ENCODE data around the gene EPB41L2.

Gene EPB41L2

GRCh38 chr6:131029626-131030297 lies 33.3 kb downstream of the EPB41L2 start:
- TF ChIP-seq EZH2phosphoT487 (IDR thresholded peaks at IDR 0.05; ENCODE audit: low read depth) = no peak
- TF ChIP-seq CTCF (IDR thresholded peaks at IDR 0.05; ENCODE audit: low read depth, low read length) = no peak

GRCh38 chr6:131027326-131027725 lies 35.7 kb downstream of the EPB41L2 start:
- no peaks in the 10 kb centered on the region for H3K79me2 ChIP-seq (ENCODE audit: low read length)
- H3K9me3 ChIP-seq (ENCODE audit: insufficient read depth, low read length) = no peaks in the 10 kb centered on the region

More at GRCh38 chr6:131029626-131030297, 33.3 kb downstream of the EPB41L2 start:
- Histone ChIP-seq H3K27ac (ENCODE audit: low read length) (no peak overlapping the region), H3K9ac (ENCODE audit: low read length) (no peak overlapping the region), H4K20me1 (ENCODE audit: insufficient read depth, low read length) (no peaks in the 10 kb centered on the region), H3K79me2 (ENCODE audit: low read length) (no peaks in the 10 kb centered on the region), H3K4me1 (ENCODE audit: low read length) (no peaks in the 10 kb centered on the region), H3K4me2 (ENCODE audit: low read length) (no peak overlapping the region), H2AFZ (ENCODE audit: low read depth, low read length) (no peak overlapping the region), H3K9me3 (ENCODE audit: insufficient read depth, low read length) (no peaks in the 10 kb centered on the region), H3K27me3 (ENCODE audit: low read depth, low read length) (no peaks in the 10 kb centered on the region), H3K4me3 (ENCODE audit: low read length) (no peak overlapping the region), H3K36me3 (replicated peaks; ENCODE audit: low read depth, low read length) (no peaks in the 10 kb centered on the region)

GRCh38 chr6:131026243-131026642 lies 36.8 kb downstream of the EPB41L2 start:
- Histone ChIP-seq H4K20me1 (ENCODE audit: insufficient read depth, low read length) (no peaks in the 10 kb centered on the region), H3K27me3 (ENCODE audit: low read depth, low read length) (no peaks in the 10 kb centered on the region), H2AFZ (ENCODE audit: low read depth, low read length) (no peak overlapping the region), H3K9me3 (ENCODE audit: insufficient read depth, low read length) (no peaks in the 10 kb centered on the region), H3K9ac (ENCODE audit: low read length) (no peak overlapping the region), H3K4me1 (ENCODE audit: low read length) (no peaks in the 10 kb centered on the region), H3K27ac (ENCODE audit: low read length) (no peak overlapping the region), H3K79me2 (ENCODE audit: low read length) (no peaks in the 10 kb centered on the region), H3K4me3 (ENCODE audit: low read length) (no peak overlapping the region), H3K36me3 (replicated peaks; ENCODE audit: low read depth, low read length) (no peaks in the 10 kb centered on the region), H3K4me2 (ENCODE audit: low read length) (no peak overlapping the region)
- TF ChIP-seq CTCF (IDR thresholded peaks at IDR 0.05; ENCODE audit: low read depth, low read length) (no peak), EZH2phosphoT487 (IDR thresholded peaks at IDR 0.05; ENCODE audit: low read depth) (no peak)

More at GRCh38 chr6:131027326-131027725, 35.7 kb downstream of the EPB41L2 start:
- Histone ChIP-seq H3K27me3 (ENCODE audit: low read depth, low read length) (no peaks in the 10 kb centered on the region), H3K9ac (ENCODE audit: low read length) (no peak overlapping the region), H3K4me2 (ENCODE audit: low read length) (no peak overlapping the region), H2AFZ (ENCODE audit: low read depth, low read length) (no peak overlapping the region), H3K36me3 (replicated peaks; ENCODE audit: low read depth, low read length) (no peaks in the 10 kb centered on the region), H3K4me3 (ENCODE audit: low read length) (no peak overlapping the region), H4K20me1 (ENCODE audit: insufficient read depth, low read length) (no peaks in the 10 kb centered on the region), H3K4me1 (ENCODE audit: low read length) (no peaks in the 10 kb centered on the region), H3K27ac (ENCODE audit: low read length) (no peak overlapping the region)
- TF ChIP-seq CTCF (IDR thresholded peaks at IDR 0.05; ENCODE audit: low read depth, low read length) = no peak
- TF ChIP-seq EZH2phosphoT487 (IDR thresholded peaks at IDR 0.05; ENCODE audit: low read depth) = no peak

GRCh38 chr6:131024565-131024964 lies 38.5 kb downstream of the EPB41L2 start:
- Histone ChIP-seq H3K36me3 (replicated peaks; ENCODE audit: low read depth, low read length) (no peaks in the 10 kb centered on the region), H3K27me3 (ENCODE audit: low read depth, low read length) (no peaks in the 10 kb centered on the region), H3K9me3 (ENCODE audit: insufficient read depth, low read length) (no peaks in the 10 kb centered on the region), H3K79me2 (ENCODE audit: low read length) (no peaks in the 10 kb centered on the region), H4K20me1 (ENCODE audit: insufficient read depth, low read length) (no peaks in the 10 kb centered on the region), H2AFZ (ENCODE audit: low read depth, low read length) (no peak overlapping the region), H3K4me2 (ENCODE audit: low read length) (no peak overlapping the region), H3K4me1 (ENCODE audit: low read length) (no peaks in the 10 kb centered on the region), H3K9ac (ENCODE audit: low read length) (no peak overlapping the region), H3K4me3 (ENCODE audit: low read length) (no peak overlapping the region), H3K27ac (ENCODE audit: low read length) (no peak overlapping the region)
- TF ChIP-seq CTCF (IDR thresholded peaks at IDR 0.05; ENCODE audit: low read depth, low read length) (no peak), EZH2phosphoT487 (IDR thresholded peaks at IDR 0.05; ENCODE audit: low read depth) (no peak)
